DMS53 (cell line): ENCODE results near the gene ZRANB1.
"Not testable (repeated sequence)": the region's sequence is repeated elsewhere in the genome, so short reads cannot be mapped to it uniquely, and the experiment has no call there.

Experiments used
- DNase-seq: peaks from one replicate; lab custom pipeline; 2025; lab: John Stamatoyannopoulos, UW

ZRANB1 gene

DNA sequence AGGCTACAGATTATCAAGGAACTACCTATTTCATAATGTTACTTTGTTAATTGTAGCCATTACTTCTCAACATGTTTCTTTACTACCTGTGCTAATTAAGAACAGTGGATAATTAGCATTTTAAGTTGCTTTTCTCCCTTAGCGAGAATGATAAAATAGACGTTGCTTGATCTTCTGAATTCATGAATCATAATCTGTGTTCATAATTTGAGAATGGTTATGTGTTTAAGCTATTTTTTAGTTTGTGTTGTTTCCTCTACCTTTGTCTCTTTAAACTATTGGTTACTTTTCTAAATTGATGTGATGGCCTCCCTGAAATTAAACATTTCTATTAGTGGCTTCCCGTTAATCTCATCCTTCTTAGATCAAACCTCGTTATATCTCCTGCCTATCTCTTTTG is at the start of gene ZRANB1:
TSS of gene ZRANB1 (plus strand) at position 301 of the 400 bp plus-strand sequence. CDS start 371 bp downstream, outside the sequence.
- DNase-seq: no peak

DNA sequence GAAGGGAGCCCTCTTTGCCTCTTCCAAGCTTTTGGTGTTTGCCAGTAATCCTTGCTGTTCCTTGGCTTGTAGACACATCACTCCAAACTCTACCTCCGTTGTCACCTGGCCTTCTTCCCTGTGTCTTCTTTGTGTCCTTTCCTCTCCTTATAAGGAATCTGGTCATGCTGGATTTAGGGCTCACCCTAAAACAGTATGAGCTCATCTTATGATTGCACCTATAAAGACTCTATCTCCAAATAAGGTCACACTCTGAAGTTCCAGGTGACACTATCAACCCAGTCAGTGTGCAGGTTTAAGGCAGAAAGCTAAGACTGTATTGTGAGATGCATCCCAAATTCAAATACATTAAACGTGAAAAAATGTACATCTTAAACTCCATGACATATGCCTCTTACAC is 49.0 kb upstream of the ZRANB1 start:
- DNase-seq: peak; percentile 12

- DNase-seq: no peak
Observed at GRCh38 chr10:124894569-124895215, 47.2 kb upstream of the ZRANB1 start.

DNA sequence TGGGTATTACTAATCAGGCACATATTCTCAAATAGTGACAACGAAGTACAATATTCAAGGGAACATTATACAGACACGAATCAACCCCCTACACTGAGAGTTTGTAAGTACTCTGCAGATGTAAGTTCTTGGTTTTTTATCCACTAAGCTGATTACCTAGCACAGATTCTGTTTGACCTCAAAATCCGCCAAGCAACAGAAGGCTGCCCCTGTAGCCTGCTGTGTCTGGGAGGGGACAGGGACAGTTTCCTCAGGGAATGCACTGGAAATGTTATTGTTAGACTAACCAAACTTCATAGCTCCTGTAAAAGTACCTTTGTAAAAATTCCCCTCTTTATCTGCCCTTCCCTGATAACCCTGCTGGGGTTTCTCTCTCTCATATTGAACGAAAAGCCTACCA is 45.2 kb upstream of the ZRANB1 start:
- DNase-seq: no peak

DNA sequence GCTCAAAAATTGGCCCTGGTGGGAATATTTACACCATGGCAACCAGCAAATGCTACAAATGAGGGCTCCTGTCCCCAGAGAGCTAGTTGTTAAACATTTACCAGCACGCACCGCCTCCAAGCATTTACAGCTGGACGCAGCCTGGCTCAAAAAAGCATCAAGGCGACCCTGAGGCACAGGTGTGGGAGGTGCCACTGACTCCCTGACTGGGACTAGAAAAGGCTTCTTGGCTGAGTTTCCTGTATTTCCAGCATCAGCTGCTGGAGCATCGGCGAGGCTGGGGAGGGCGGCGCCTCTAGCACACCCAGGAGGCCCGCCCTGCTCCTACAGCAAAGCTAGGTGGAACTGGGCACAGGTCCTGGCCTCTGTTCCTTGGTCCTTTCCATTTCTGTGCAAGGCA is 43.5 kb upstream of the ZRANB1 start:
- DNase-seq: peak; percentile 76

DNA sequence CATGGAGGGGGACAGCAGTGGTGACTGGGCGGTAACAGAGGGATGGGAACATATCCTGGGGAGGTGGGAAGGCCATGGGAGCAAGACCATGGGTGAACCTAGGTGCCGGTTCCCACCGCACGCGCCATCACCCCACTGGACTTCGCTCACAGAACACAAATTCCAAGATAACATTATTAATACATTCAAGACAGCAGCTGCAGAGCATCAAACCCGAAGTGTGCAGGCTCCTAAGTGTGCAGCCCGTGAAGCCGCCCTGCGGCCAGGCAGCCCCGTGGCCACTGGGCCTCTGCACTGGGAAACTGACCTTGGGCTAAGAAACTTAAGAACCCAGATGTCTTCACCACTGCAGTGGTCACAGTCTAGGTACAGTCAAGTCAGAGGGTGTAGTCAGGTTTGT is 42.8 kb upstream of the ZRANB1 start:
- DNase-seq: no peak

DNA sequence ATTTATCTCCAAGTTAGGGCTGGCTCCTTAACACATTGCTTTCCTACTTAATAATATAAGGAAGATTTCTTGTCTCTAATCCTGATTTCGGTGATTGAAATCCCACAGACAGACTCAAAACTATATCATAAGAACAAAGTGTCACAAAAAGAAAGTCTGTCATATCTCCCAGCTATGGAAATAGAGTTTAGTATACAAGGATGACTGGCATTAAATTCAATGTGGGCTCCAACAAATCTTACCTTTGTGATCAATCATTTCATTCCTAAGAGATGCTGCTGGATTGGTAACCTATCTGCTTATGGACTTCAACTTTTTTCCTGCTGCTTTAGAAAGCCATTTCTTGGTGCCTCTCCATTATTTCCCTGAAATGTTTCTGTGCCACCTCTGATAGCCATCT is 39.5 kb upstream of the ZRANB1 start:
- no peak for DNase-seq

DNA sequence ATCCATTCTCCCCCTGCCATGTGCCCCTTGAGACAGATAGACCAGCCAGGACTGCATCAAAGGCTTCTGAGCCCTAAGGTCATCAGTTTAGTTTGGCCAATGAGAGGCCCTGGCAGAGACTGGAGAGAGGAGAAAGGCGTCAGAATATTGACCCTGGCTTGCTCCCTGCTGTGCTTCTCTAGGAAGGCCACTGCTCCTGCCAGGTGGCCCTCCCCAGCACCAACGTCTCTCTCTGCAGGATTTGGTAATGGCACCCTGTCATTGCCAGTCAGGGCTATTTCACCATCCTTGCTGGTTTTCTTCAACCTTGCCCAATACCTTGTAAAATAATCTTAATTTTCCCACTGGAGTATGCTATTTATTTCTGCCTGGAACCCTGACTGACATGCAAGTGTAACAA is 38.8 kb upstream of the ZRANB1 start:
- peak; percentile 23 for DNase-seq

- DNase-seq: no peak
Observed at GRCh38 chr10:124904796-124905195, 37.1 kb upstream of the ZRANB1 start.

GRCh38 chr10:124906551-124907001 is 35.3 kb upstream of the ZRANB1 start:
- no peak for DNase-seq

DNA sequence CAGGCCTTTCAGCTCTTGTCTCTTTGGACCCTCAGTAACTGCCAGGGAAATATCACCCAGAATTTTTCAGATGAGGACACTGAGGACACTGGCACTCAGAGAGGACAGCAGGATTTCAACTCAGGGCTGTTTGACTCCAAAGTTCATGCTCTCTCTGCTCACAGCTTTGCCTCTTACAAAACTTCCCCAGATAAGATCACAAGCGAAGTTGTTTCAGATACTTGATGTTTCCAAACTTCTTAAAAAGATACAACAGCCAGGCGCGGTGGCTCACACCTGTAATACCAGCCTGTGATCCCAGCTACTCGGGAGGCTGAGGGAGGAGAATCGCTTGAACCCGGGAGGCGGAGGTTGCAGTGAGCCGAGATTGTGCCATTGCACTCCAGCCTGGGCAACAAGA is 32.4 kb upstream of the ZRANB1 start:
- no peak for DNase-seq

DNA sequence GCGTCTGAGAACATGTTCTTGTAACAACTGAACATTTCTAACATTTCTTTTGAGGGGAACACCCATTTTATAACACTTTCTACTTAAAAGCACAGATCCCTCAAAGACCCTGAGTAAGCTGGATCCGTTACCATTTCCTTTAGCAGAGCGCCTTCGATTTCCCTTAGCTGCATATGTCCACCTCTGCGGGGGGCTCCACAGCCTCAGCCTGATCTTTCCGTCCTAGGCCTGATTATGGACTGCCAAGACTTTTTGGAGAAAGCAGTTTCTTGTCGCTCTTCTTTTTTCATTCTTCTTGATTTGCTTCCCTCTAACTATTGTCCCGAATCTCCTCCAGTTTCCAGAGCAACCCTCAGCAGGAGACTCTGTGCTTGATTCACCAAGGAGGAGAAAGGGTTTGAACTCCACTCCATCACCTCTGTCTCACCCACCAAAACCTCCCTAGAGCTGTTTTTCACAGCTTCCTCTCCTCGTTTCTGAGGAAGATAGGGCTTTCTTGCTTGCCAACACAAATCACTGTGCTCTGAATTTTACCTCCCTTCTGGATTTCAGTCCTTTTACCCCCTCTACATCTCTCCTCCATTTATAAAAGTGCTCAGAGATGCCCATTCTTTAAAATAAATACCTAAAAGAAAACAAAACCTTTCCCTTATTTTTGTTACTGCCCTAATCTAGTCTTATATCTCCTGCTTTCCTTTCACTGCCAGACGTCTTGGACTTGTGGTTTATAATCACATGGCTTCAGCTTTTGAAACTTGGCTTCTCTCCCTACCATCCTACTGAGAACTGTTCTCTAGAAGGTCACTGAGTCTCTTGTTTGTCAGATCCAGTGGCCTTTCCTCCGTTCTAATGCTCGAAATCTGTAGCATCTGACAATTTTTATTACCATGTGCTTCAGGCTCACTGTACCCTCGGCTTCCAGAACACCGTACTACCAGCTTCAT is 30.5 kb upstream of the ZRANB1 start:
- DNase-seq: no peak

DNA sequence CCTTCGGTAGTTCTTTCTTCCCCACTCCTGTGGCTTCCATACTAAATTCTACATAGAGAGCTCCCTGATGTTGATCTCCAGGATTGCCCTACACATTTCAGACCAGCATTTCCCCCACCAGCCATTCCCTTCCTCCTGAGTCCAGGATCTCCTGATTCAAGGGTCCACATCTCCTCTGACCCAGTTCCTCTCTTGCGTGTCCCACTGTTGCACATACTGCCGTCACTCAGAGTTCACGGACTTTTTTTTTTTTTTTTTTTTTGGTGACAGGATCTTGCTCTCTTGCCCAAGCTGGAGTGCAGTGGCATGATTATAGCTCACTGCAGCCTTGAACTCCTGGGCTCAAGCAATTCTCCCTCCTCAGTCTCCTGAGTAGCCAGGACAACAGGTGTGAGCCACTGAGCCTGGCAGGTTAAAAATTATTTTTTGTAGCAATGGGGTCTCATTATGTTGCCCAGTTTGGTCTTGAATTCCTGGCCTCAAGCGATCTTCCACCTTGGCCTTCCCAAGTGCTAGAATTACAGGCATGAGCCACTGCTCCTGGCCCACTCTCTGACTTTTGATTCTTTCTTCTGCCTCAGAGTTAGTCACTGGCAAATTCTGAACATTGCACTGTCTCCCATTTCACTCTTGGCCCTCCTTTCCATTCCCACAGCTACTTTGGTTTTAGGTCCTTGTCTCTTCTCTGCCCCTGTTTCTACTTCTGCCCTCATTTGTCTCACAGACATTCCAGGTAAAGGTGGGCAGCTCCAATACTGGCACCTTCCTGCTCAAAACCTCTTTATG is 29.6 kb upstream of the ZRANB1 start:
- no peak for DNase-seq

DNA sequence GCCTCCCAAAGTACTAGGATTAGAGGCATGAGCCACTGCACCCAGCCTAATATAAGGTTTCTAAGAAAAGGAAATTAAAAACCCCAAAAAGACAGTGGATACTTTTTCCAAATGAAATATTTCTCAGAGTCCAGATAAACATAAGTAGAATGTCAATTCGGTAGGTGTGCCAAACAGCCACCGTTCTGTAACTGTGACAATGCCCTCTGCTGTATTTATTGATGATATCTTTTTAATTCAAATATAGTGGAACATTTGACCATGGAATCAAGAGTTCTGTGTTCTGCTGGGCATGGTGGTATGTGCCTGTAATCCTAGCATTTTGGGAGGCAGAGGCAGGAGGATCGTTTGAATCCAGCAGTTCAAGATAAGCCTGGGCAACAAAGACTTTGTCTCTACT is 28.8 kb upstream of the ZRANB1 start:
- no peak for DNase-seq

GRCh38 chr10:124914398-124914797 is 27.5 kb upstream of the ZRANB1 start:
- not testable (repeated sequence) for DNase-seq

DNA sequence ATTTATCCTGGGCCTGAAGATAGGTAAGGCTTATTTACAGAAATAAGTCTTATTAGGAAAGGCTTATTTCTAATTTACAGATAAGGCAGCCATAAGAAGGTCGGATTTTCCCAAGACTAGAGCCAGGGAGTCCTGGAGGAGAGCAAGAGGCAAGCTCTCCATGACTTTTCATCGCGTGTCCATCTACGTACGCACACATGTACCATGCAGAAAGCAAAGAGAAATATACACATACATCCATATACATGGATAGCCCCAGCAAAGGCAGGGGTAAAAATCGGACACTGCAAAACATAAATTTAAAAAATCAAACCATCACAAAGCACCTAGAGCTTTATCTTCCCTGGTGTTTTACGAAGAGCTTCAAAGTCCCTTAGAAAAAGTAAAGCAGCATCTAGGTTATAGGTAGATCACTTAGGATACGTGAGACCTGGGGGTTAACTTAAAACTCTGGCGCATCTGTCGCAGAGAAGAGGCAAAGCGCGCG is 25.8 kb upstream of the ZRANB1 start:
- DNase-seq: peak; percentile 67

DNA sequence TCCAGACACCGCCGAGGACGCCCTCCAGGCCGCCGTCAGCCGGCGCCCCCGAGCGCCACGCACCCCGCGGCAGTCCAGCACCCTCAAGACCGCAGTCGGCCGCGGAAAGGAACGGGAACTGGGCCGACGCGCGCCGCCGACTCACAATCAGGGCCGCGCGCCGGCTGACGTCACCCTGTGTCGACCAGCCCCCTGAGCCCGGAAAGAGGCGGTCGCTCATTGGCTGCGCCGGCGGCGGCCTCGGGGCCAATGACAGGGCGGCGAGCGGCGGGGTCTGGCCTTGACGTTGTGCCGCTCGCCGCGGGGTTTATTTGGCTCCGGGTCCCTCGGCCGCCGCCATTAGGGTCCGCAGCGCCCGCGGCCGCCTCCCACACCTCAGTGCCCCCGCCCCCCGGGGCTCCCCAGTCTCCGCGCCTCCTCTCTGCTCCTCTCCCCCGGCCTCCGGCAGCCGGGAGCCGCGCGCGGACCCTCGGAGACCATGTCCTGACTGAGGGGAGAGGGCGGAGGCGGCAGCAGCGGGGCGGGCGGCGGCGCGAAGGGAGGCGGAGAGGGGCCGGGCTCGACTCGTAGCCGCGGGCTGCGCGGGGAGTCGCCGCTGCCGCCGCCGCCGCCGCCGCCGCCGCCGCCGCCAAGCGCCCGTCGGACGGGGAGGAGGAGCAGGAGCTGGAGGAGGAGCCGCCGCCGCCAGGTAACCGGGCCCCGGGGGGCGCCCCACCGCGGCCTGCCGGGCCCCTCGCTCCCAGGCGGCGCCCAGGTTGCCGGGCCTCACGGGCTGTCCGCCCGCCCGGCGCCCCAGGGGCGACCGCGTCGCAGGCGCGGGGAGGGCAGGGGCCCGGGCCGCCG is 25.1 kb upstream of the ZRANB1 start:
- DNase-seq: peak; percentile 98

- peak; percentile 71 for DNase-seq
Observed at GRCh38 chr10:124917428-124918190, 24.3 kb upstream of the ZRANB1 start.

DNA sequence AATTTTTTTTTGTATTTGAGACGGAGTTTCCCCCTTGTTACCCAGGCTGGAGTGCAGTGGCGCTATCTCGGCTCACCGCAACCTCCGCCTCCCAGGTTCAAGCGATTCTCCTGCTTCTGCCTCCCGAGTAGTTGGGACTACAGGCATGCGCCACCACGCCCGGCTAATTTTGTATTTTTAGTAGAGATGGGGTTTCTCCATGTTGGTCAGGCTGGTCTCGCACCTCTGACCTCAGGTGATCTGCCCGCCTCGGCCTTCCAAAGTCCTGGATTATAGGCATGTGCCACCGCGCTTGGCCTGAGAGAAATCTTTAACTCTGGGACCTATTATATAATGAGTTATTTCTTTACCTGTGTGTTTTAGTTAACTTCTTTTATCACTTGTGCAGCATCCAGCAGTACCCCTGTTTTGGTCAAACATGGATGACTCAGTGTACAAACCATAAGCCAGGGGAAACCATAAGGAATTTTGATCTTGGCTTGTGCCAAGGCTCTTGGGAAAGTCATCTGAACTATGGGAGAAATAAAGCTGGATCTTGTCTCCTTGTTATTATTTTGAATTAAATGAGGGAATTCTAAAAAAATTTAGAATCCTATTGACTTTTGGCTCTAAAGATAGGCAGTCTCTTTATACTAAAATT is 23.6 kb upstream of the ZRANB1 start:
- DNase-seq: peak; percentile 9

DNA sequence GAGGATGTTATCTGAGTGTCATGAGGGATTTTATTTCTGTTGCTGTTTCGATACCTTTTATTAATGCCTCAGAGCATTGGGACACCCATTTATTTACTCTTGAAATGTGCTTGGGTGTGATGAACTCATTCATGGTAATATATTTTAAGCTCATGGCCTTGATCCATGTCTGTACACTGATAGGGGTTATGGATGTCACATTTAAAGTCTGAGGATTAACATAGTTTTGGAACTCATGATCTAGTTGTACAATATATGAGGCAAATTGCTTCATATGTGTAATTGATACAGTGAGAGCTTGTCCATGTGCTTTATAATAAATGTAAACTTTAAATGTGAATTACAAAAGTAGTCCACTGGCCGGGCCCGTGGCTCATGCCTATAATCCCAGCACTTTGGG is 23.0 kb upstream of the ZRANB1 start:
- no peak for DNase-seq
